Measurements from ENCODE around the gene PRKCB.
"Not testable (repeated sequence)": the region's sequence is repeated elsewhere in the genome, so short reads cannot be mapped to it uniquely, and the experiment has no call there.

The PRKCB gene

GRCh38 chr16:24005577-24005976, 169.8 kb downstream of the PRKCB start:
- no peak for DNase-seq (ENCODE audit: low read depth in 2 of 2)

DNA sequence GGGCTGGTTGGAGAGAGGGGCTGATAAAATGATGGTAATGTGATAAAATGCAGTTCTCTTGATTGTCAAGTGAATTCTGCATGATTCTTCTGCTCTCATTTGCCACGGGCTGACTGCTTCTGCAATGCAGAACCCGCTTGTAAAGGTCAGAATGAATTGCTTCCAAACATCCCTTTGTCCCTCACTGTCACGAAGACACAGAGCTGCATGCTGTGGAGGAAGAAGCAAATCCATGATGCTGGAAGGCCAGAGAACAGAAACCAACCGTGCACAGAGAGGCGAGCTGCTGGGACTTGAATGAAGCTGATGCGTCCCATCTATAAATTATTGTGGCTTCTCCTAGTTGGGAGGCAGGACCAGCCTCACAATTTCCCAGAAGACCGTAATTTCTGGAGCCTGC, 171.6 kb downstream of the PRKCB start:
- no peak for DNase-seq (ENCODE audit: low read depth in 2 of 2)

GRCh38 chr16:24007934-24008333, 172.2 kb downstream of the PRKCB start:
- no peak for DNase-seq (ENCODE audit: low read depth in 2 of 2)

DNA sequence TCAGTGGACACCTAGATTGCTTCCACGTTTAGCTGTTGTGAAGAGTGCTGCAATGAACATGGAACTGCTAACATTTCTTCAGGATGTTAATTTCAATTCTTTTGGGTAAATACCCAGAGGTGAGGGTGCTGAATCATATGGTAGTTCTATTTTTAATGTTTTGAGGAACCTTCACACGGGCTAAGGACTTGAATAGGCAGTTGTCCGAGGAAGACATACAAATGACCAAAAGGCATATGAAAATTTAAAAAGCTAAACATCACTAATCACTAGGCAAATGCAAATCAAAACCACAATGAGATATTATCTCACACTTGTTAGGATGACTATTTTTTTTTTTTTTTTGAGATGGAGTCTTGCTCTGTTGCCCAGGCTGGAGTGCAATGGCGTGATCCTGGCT, 173.3 kb downstream of the PRKCB start:
- DNase-seq (ENCODE audit: low read depth in 2 of 2): no peak

DNA sequence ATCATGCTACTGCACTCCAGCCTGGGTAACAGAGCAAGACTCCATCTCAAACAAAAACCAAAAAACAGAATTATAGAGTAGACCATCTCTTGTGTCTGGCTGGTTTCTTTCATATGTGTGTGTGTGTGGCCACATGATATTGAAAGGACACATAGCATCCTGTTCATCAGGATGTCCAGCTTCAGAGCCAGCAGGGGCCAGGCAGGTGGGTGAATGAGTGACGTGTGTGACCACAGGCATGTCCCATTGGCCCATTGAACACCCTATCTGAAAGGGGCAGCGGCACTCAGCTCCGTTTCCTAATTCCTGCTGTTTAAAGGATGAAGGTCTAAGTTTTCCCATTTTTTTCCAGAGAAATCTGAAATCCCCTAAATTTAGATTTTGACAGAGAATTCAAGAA, 174.2 kb downstream of the PRKCB start:
- no peak for DNase-seq (ENCODE audit: low read depth in 2 of 2)

DNA sequence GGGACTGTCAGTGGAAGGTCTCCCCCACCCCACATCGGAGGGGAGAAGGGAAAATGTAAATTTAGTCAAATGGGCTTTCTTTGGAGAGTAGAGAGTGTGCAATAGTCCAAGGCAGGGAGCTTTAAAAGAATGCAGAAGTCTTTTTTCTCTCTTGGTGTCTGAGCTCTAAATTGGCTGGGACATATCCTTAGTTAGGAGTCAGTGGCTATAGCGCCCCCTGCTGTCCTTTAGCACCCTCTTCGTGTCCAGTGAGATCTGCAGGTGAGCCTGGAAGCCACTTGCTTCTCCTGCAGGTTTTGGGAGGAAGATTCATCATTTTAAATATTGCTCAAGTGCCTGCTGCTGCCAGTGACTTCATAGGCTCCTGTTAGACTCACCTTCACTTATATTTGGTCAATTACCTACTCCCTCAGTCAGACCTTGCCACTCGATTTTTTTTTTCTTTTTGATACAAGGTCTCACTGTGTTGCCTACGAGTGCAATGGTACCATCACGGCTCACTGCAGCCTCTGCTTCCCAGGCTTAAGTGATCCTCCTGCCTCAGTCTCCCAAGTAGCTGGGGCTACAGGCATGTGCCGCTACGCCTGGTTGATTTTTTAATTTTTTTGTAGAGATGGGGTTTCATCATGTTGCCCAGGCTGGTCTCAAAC, 174.8 kb downstream of the PRKCB start:
- DNase-seq (ENCODE audit: low read depth in 2 of 2): peak; percentile 61 to 69

- DNase-seq (ENCODE audit: low read depth in 2 of 2): no peak
Observed at GRCh38 chr16:24011237-24011636, 175.5 kb downstream of the PRKCB start.

GRCh38 chr16:24013054-24013636, 177.4 kb downstream of the PRKCB start:
- no peak for DNase-seq (ENCODE audit: low read depth in 2 of 2)

GRCh38 chr16:24013864-24014645, 178.3 kb downstream of the PRKCB start:
- DNase-seq (ENCODE audit: low read depth in 2 of 2): peak in 1 of 2 donors; percentile 21

- DNase-seq (ENCODE audit: low read depth in 2 of 2): not testable (repeated sequence)
Observed at GRCh38 chr16:24014955-24015354, 179.2 kb downstream of the PRKCB start.

DNA sequence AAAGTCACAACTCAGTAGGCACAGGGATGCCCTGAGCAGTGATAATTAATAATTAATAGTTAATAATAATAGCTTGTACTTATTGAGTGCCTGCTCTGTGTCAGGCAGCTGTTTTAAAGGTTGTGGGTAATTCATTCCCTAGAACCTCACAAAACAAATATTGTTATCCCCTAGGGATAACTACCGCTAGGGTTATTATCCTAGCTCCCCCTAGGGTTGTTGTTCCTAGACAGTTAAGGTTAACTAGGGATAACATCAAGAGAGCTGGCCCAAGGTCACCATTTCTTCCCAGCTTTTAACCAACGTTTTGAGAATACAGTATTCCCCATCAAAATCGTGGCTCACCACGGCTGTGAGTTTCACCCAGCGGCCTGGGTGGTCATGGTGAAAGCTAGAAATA, 180.1 kb downstream of the PRKCB start:
- DNase-seq (ENCODE audit: low read depth in 2 of 2): no peak

- no peak for DNase-seq (ENCODE audit: low read depth in 2 of 2)
Observed at GRCh38 chr16:24018485-24018884, 182.7 kb downstream of the PRKCB start.

DNA sequence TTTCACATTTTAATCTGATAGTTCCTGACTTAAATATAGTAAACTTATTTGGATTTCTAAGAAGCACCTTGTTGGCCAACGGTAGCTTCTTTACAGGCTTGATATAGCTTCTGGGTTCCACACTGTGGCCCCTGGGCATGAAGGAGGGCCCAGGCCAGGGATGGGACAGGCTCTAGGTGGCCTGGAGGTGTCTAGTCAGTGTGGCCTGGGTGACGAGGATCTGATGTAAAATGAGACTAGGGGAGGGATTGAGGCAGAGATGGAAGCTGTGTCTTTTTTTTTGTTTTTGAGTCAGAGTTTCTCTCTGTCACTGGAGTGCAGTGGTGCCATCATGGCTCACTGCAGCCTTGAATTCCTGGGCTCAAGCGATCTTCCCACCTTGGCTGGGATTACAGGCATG, 187.0 kb downstream of the PRKCB start:
- no peak for DNase-seq (ENCODE audit: low read depth in 2 of 2)

DNA sequence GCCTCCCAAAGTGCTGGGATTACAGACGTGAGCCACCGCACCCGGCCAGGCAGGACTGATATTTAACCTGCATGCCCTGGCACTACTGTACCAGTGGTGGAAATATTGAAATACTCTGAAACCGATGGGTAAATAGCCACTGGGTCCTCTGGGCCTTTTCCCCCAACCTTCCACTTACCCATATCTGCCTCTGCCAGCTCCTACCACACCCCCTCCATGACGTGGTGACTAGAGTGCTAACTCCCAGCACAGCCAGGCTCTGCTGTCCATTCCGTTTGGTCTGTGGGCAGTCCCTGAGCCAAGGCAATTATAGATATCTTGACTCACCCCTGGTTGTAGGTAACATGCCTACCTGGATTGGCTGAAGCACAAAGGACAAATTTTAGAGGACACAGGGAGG, 187.8 kb downstream of the PRKCB start:
- DNase-seq (ENCODE audit: low read depth in 2 of 2): no peak

GRCh38 chr16:24024971-24025370, 189.2 kb downstream of the PRKCB start:
- DNase-seq (ENCODE audit: low read depth in 2 of 2): no peak

GRCh38 chr16:24027466-24027865, 191.7 kb downstream of the PRKCB start:
- no peak for DNase-seq (ENCODE audit: low read depth in 2 of 2)

- DNase-seq (ENCODE audit: low read depth in 2 of 2): not testable (repeated sequence)
Observed at GRCh38 chr16:24029841-24030240, 194.1 kb downstream of the PRKCB start.

GRCh38 chr16:24035127-24035842, 199.5 kb downstream of the PRKCB start:
- DNase-seq (ENCODE audit: low read depth in 2 of 2): no peak

DNA sequence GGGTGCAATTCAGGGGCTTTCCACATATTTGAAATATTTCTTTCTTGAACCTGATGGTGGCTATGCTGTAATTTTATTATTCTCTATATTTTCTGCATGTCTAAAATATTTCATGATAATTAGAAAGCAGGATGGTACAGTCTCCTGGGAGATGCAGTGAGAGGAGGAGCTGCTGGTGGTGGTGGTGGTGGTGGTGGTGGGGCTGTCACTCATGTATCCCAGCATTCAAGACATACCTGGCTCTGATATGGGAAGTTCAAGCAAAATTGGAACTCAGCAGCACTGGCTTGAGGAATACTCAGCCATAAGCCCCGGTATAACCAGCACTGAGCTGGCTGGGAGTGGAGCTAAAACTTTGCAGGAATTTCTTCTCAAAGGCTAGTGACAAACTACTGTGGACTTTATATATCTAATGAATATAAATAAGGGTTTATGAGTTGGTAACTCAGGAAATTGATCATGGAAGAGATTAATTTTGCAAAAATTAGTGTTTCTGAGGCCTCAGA, 200.3 kb downstream of the PRKCB start:
- DNase-seq (ENCODE audit: low read depth in 2 of 2): no peak

DNA sequence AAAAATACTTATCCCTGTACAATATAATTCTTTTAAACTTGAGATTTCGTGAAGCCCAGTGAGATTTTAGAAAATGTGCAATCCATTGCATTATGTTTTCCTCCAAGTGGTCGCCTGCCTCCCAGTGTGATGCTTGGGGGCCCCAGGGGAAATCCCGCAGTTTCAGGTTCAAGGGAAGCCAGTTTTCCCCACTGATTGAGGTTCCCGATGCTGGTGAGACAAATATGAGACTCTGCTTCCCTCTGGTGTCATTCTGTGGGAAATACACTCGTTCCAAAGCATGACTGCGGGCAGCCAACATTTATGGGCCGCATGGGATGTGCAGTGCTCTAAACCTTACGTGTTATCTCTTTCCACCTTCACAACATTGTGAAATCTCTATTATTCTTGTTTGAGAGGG, 200.8 kb downstream of the PRKCB start:
- DNase-seq (ENCODE audit: low read depth in 2 of 2): no peak

DNA sequence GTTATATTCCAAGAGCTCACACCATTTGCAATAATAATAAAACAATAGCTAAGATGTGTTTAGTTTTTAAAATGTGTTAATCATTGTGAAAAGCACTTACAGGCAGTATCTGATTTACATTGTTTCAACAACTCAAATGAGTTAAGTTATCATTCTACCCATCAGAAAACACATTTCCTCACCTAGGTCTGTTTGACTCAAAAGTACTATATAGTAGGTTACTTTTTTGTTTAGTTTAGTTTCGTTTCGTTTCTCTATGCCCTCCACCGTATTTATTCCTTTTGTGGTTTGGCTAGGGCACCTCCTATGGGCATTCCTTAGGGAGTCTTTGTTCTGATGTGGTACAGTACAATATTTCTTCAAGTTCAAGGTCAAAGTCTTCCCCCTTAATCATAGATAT, 201.6 kb downstream of the PRKCB start:
- DNase-seq (ENCODE audit: low read depth in 2 of 2): no peak
